HG03460 (cell line): Measurements from ENCODE around the gene NOTCH4.

Experiments
- ATAC-seq: cut with Tn5 transposase; IDR thresholded peaks from one replicate; pipeline ENCODE4 v1.9.1; 2021; ENCODE audit not compliant: unreplicated experiment

NOTCH4 gene

DNA sequence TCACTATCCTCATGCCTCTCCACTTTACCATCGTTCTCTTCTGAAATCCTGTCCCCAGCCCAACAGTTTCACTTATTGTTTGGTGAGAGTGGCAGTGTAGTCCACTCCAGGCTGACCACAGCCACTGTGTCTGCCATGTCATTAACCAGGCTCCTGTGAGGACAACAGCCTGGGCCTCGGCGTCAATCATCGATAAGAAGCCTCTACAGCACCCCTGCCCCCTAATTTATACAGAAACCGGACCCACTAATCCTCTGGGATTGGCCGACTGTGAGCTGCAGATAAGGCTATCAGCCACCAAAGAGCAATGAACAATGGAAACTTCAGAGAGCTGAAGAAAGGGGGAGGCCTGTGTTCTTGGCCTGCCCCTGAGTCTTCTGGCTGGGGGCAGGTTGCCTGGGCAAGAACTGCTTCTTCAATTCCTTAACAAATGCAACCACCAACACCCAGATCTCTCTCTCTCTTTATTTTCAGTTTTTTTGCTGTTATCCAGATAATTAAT is 56.1 kb downstream of the NOTCH4 start:
- no peak for ATAC-seq

DNA sequence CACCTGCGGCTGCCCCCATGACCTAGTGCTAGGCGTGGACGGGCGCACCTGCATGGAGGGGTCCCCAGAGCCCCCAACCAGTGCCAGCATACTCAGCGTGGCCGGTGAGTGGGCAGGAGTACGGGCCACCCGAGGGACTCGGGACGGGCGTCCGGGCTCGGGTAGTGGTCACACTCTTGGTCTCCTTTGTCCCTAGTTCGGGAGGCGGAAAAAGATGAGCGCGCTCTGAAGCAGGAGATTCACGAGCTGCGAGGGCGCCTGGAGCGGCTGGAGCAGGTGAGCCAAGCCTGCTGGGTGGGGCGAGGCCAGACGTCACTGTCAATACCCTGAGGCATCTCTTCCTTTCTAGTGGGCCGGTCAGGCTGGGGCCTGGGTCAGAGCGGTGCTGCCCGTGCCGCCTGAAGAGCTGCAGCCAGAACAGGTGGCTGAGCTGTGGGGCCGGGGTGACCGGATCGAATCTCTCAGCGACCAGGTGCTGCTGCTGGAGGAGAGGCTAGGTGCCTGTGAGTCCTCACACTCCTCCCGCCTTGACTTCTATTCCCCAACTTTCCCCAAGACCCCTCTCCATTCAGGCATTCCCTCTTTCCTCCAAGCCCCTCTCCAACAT is 56.6 kb downstream of the NOTCH4 start:
- ATAC-seq = no peak

DNA sequence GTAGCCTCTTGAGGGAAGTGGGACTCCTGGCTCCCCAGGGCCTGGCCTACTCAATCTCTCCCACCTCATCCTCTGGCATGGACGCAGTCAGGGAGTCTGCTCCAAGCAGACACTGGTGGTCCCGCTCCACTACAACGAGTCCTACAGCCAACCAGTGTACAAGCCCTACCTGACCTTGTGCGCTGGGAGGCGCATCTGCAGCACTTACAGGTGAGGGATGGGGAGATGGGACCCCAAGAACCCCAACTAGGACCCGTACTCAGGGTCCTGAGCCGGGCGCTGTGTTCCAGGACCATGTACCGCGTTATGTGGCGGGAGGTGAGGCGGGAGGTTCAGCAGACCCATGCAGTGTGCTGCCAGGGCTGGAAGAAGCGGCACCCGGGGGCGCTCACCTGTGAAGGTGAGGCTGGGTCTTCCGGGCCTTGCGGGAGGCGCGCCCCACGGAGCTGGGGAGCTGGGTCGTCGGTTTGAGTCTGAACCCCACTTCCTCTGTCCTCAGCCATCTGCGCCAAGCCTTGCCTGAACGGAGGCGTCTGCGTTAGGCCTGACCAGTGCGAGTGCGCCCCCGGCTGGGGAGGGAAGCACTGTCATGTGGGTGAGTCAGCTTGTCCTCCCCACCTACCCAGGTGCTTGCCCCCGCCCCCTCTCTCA is 57.3 kb downstream of the NOTCH4 start:
- ATAC-seq = no peak

DNA sequence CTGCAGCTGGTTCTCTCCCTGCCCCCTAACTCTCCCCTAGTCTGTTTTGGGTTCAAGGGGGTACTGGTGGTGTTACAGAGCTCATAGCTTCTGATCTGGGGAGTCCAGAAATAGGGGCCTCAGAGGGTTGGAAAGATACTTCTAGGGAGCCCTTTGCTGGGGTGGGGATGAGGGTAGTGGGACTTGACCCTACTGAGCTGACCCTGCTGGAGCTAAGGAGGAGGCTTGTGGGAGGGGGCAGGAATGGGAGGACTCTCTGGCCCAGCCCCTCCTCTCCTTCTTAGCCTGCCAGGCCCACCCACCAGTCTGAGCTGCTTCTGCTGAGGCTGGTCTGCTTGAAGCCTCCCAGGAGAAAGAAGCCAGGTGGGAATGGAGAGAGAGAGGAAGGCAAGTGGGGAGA is 59.6 kb downstream of the NOTCH4 start, which contains the start of gene EGFL8:
Gene EGFL8 (plus strand): TSS at position 301 of the 400 bp plus-strand sequence. CDS start 1,571 bp downstream, outside the sequence.
- no peak for ATAC-seq

DNA sequence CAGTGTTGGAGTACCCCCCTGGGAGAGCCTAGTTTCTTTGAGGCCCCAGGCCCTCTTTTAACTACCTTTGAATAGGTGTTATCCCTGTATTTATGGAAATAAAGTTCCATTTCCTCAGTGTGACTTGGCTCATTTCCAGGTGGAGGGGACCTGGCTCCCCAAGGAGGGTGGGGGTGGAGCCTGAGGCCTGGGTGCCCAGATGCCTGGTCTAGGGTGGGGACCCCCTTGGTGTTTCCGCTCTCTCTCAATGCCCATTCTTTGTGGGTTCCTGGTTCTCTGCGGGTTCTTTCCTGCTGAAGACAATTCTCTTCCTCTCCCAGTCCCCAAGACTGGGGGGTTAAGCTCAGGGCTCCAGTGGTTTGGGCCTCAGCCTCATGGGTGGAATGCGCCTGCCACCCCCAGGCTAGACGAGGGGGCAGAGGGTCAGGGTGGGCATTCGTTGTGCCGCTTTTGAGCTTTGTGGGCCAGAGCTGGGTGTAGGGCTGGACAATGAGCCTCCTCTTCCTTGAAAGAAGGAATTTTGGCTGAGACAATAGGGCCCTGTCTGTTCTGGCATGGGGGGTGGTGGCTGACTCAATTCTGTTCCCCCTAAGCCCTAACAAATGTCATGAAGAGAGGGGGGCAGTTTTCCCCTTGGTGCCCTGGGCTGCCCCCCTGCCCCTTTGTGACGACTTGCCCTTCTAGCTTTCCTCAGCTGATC is 60.2 kb downstream of the NOTCH4 start:
- no peak for ATAC-seq

DNA sequence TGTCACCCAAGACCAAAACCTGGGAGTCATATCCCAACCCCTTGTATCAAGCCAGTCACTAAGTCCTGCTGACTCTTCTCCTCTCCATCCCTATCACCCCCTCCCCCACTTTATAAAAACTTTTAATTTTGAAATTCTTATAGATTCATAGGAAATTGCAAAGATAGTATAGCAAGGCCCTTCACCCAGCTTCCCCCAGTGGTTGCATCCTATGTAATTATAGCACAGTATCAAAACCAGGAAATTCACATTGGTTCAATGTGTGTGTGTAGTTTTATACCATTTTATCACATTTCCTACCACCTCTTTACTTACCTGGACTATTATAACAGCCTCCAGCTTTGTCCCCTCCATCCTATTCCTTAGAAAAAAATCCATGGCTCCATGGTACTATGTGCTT is 65.8 kb downstream of the NOTCH4 start:
- no peak for ATAC-seq

DNA sequence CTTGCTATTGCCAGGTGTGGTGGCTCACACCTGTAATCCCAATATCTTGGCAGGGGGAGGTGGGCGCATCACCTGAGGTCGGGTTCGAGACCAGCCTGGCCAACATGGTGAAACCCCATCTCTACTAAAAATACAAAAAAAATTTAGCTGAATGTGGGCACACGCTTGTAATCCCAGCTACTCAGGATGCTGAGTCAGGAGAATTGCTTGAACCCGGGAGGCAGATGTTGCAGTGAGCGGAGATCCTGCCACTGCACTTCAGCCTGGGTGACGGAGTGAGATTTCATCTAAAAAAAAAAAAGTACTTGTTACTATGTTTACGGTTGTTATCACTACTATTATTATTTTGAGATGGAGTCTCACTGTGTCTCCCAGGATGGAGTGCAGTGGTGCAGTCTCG is 67.0 kb downstream of the NOTCH4 start:
- ATAC-seq = no peak

DNA sequence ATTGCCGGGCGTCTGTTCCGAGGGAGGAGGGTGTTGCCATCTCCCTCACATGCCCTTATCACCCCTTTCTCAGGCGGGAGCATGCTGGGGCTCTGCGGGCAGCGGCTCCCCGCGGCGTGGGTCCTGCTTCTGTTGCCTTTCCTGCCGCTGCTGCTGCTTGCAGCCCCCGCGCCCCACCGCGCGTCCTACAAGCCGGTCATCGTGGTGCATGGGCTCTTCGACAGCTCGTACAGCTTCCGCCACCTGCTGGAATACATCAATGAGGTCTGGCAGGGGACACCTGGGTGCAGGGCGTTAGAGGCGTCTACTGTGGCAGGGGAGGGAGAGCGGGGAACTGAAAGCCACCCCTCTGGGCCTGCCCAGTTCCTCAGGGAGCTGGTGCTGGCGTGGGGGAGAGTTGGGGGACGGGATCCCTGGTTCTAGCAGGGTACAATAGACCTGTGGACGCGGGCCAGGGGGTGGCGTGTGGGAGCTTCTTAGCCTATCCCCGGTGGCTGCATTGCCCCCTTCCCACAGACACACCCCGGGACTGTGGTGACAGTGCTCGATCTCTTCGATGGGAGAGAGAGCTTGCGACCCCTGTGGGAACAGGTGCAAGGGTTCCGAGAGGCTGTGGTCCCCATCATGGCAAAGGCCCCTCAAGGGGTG is 69.2 kb downstream of the NOTCH4 start:
- no peak for ATAC-seq

DNA sequence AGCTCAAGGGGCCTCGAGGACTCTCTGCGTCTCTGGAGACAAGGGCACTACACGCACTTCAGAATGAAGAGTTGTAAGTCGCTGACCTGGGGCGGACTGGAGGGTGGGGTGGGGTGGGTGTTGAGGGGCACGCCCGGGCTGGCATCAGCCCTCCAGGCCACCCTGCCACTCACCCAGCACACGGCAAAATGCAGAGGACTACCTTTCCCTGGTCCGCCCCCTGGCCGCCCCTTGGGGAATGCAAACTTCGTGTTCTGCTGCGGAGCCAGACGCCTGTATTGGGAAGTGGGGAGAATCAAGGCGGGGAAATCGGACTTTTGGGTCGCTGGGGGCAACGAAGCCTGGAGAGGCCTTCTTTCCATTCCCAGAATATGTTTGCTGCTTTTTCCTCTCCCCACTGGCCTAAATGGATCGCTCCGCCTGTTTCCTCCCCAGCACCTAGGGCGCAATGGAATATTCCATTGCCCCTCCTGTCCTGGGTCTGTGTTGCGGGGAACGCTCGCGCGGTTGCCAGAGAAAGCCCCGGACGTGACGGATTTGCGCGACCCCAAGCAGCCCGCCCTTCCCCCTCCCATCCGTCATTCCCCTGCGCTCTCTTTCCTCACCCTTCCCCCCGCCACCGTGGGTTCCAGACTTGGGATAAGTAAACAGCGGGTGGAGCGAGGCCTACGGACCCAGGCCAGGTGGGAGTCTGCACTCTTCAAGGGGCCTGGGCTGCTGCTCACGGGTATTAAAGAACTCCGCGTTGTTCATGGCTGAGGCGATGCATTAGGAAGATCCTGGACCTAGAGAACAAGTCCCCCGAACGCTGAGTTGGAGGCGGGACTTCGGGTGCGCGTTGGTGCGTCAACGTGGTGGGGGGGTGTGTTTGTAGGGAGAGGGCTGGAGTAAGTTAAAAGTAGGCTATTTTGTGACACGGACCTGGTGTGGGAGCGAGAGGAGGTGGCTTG is 70.0 kb downstream of the NOTCH4 start, which contains the start of gene PPT2:
Gene PPT2 (plus strand): TSS at position 578 of the 950 bp plus-strand sequence. CDS start 454 bp downstream, outside the sequence.
- ATAC-seq = no peak

DNA sequence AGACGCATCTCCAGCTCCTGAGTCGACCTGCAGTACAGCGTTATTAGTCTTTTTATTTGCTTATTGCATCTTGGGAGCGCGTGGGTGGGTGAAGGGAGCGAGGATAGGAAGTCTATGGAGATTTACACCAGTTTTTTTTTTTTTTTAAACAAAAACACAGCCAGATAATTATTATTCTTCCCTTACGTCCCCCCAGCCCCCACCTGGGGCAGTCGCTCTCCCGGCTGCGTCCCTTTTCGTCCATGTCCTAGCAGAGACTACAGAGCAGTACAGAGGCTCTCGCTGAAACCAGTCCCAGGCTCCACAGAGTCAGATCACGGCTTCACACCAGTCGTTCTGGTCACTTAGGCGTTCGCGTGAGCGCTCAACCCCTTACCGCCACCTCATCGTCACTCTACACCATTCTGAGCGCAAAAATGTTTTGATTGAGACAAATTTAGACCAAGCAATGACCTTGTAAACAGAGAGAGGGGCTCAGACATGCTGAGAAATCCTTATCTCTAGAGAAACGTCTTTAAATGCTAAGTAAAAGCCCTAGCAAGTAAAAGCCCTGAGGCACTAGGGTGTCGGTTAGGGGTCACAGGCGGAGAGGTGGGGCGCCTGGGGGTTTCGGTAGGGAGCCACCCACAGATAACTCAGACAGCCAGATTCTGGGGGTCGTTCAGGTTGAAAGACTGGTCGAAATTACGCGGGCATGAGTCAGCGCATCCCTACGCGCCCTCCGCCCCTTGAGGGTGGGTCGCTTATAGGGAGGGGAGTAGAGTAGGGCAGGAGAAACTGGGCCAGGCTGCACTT is 70.9 kb downstream of the NOTCH4 start:
- no peak for ATAC-seq

DNA sequence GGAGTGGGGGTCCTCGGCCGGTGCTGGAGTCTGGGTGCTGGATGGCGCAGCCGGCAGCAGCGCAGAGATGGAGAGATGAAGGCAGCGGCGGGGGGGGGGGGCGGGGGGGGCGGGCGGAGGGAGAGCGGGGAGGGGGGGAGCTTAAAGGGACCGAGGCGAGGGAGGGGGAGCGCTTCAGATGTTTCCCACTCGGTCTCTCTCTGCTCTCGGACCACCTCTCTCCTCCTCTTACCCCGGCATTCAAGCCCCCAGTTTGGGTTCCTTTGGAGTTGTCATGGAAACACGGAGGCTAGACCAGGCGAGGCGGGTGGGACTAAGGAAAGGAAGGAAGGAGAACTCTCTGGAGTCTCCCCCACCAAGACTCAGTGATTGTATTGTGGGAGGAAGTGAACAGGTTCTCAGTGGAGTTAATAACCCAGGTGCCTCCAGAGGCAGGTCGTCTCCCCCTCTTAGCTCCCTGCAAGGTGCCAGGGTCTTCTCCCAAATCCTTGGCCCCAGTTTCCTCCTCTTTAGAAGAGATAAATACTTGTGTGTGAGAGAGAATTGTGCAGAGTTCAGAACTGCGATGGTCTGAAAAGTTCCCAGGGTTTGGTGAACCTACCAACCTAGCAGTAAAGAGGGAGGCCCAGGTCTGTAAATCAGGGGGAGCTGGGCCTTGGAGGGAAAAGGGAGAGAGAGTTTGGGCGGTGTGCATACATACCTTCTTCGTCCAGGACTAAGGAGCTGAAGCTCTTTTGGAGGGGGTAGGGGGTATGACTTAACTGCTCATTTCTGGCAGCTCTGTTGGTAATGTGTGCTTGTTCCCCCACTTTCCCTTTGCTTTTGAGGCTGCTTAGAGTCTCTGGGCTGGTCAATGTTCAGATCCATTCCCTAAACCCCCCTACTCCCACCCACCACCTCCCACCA is 71.8 kb downstream of the NOTCH4 start, which contains the start of gene PRRT1:
Gene PRRT1 (minus strand): TSS at position 77 of the 906 bp plus-strand sequence. CDS start 112 bp downstream, outside the sequence.
- ATAC-seq = no peak

DNA sequence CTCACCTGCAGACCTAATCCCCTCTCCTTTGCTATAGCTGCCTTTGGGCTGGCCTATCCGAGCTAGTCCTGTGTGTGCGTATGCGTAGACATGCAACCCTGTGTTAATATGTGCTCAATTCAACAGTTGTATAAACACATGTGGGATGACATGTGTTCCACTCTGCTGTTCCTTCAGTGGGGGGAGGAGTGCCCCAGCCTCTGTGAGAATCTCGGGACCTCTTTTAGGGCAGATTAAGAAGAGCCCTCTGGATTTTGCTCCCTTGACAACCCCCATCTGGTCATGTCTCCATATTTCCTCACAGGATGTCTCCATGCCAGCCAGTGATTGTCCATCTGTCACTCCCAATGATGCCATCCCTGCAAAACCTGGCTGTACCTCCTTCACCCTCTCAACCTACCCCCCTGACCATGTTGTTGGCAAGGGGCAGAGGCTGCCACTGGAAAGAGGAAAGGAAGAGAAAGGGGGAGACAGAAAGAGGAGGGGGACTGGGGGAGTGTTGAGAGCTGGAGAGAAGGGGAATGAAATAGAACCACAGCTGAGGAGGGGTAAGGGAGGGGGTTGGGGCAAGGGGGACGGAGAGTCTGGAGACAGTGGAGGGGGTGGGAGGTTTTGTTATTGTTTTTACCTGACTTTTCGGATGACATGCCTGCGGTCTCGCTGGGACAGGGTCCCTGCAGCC is 72.5 kb downstream of the NOTCH4 start:
- ATAC-seq = no peak

DNA sequence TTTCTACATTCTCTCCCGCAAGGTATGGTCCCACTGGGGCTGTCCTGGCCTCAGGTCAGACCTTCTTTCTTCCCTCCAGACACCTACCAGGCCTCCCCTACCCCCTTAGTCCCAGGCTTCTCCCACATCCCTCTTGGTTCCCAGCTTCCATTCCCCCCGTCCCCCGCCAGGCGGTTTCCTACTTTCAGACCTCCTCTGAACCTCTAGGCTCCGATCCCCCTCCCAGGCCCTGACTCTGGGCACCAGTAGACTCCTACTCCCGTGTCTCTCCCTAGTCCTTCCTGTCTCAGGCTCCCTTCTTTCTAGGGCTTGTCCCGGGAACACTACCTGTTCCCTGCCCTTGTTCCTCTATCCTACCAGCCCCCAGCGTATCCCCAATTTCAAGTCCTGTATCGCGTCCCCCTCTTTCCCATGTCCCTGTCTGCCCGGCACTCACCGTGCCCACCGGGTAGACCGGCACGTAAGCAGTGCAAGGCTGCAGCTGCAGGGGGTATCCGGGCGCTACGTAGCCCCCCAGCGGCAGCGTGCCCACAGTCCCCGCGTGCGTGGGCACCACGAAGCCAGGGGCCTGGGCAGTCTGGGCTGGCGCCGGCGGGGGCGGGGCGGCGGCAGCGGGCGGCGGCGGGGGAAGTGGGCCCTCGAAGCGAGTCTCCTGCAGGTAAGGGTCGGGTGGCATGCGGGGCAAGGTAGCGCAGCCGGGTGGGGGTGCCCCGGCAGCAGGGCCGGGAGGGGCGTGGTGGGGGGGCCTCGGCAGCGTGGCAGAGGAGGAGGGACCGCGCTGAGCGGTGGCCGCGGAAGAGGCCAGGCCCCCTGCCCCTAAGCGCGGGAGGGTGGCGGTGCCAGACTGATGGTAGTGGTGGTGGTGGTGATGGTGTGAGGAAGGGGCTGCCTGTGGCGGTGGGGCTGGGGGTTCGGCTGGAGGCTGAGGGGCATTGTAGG is 73.7 kb downstream of the NOTCH4 start:
- no peak for ATAC-seq

DNA sequence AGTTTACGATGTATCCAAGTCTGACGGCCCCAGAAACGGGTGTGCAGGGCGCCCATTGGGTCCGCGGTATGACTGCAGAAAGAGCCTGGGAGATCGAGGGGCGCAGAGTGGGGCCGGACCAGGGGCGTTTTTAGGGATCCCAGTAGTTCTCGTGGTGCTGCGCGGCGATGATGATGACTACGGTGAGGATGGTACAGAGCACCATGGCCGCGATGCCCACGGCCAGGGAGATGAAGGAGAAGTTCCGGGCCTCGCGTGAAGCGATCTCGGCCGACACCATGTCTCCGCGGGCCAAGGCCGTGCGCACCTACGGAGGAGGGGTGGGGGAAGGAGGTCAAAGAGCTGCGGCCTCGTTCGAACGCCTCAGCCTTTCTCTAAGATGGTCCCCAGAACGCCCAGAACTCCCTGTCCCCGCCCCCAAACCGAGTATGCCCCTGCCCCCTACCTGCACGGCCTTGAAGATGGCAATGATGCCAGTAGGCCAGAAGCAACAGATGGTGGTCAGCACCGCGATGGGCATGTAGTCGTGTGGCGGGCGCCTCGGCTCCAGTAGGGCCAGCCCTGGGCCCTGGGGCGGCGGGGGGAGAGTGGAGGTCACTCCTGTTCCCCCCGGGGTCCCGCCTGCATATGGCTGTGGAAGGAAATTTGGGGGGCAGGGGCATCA is 74.6 kb downstream of the NOTCH4 start:
- ATAC-seq = no peak

DNA sequence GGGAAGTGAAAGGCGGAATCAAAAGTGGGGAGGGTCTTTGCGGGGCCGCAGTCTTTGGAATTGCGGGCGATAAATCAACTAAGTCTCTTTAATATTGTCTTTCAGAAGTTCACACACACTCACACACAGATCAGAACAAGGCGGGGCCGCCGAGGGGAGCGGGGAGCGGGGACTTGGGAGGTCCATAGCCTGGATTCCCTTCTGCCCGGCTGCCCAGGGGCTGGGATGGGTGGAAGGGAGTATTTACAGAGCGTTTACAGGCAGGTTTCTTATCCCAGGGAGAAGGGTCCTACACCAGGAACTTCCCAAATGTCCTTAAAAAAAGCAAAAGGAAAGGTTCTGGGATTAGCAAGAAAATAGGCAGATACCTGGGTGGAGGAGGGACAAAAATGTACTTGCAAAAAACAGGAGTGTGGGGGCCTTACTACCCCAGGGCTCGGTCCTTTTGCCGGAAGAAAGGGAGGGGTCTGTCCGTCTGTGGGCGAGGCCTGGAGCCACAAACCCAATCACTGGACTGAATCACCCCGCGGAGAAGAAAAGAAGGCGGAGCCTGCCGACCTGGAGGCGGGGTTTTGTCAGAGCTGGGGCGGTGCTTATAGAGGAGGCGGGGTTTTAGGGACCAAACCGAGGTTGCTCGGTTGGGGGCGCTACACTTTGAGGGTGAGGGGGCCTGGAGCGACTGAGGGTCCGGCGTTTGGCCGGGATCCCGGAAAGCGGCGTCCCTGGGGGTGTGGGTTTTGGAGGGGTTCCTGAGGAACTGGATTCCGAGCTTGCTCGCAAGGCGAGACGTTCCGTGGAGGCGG is 75.4 kb downstream of the NOTCH4 start:
- no peak for ATAC-seq
